Testis (tissue), 2 donors: ENCODE results near the gene WDR4.

ENCODE experiments used
- CTCF ChIP-seq, 3 experiments: fragments of 450-650 bp in 2 of 3; fragments of 200-600 bp in 1 of 3; sonication (generic) in 1 of 3; IDR thresholded peaks; one replicate each; pipeline ENCODE4 v1.5.1; 2016 to 2019; ENCODE audit warnings: antibody characterized with exemption in 3 of 3, mild to moderate bottlenecking in 2 of 3, moderate library complexity in 1 of 3
- POLR2A ChIP-seq: fragments of 450-650 bp; IDR thresholded peaks from one replicate; pipeline ENCODE4 v1.6.1; 2017; ENCODE audit warnings: antibody characterized with exemption, mild to moderate bottlenecking, moderate library complexity

DNA sequence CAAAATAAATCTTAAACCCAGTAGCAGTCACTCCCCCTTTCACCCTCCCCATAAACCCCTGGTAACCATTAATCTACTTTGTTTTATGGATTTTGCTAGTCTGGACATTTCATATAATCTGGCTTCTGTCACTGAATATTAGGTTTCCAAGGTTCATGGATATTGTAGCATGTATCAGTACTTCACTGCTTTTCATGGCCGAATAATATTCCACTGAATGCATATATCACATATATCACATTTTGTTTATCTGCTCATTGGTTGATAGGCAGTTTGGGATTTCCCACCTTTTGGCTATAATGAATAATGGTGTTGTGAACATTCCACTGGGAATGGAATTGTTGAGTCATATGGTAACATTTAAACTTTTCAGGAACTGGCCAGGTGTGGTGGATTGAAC lies 4.6 kb upstream of the WDR4 start:
- no peak for TF ChIP-seq POLR2A
- TF ChIP-seq CTCF (IDR thresholded peaks at IDR 0.05) = no peak
